GM12801 (cell line): ENCODE results near the gene RABGAP1L.

ENCODE experiments used
- CTCF ChIP-seq: IDR thresholded peaks from one replicate; pipeline ENCODE4 v1.5.1; 2011; ENCODE audit warnings: control low read depth; ENCODE audit not compliant: insufficient read length; ENCODE audit errors: extremely low read depth

RABGAP1L gene

DNA sequence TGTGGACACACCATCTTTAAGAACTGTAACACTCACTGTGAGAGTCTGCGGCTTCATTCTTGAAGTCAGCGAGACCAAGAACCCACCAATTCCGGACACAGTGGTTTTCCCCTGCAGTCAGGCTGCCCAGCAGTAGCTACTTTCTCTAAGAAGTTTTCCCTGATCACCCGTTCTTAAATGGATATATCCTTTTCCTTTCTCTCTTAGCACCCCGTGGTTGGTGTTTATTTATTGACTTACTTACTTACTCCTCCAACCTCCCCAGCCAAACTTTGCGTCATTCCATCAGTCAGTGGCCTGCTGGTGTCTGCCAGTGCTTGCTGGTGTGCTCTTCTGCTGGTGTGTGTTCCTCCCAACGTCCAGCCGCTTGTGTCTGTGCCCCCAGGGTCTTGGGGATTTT lies 553.2 kb downstream of the RABGAP1L start:
- TF ChIP-seq CTCF, result no peak

GRCh38 chr1:174713796-174714195 lies 554.5 kb downstream of the RABGAP1L start:
- no peak for TF ChIP-seq CTCF

DNA sequence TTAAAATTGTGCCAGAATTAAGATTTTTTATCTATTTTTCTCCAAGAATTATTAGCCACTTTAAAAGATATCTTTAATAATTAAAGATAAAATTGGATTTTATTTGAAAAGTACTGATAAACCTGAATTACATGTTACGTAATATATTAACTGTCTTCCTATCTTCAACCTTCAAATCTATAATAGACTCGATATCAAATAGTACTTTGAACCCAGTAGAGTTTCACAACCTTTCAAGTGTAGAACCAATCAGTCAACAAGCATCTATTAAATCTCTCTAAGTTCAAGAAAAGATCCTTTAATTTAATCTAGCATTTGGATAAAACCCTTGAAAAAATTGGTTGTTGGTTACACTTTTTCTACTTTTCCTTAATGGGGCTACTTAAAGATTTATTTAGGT lies 559.9 kb downstream of the RABGAP1L start:
- no peak for TF ChIP-seq CTCF

DNA sequence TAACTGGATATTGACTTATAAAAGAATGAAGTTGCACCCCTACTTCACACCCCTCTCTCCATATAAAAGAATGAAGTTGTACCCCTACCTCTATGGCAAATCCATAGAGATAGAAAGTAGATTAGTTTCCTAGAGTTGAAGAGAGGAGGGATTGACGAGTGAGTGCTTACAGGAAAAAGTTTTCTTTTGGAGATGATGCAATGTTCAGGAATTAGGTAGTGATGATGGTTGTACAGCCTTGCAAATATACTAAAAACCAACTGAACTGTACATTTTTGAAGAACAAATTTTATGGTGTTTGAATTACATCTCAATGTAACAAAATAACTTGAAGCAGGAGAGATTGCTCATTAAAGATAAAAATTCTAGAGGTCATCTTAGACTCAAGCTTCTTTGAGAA lies 561.3 kb downstream of the RABGAP1L start:
- TF ChIP-seq CTCF, result no peak

DNA sequence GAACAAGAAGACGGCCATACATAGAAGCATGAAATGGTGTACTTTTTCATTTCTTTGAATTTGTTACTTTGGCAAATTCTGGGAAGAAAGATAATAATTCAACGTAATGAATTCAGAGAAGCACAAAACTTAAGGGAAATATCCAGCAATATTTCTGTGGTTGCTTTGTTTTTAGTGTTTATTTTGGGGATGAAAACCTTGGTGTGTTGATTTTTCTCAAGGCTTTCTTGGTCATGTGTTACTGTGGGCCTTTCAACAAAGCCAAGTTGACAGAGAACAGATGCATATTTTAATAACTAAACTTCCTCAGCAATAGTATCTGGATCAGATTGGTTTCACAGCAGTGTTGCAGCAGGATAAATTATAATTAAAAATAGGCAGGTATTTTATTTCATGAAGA lies 561.9 kb downstream of the RABGAP1L start:
- TF ChIP-seq CTCF, result no peak

- no peak for TF ChIP-seq CTCF
Observed at GRCh38 chr1:174723816-174724215, 564.5 kb downstream of the RABGAP1L start.

DNA sequence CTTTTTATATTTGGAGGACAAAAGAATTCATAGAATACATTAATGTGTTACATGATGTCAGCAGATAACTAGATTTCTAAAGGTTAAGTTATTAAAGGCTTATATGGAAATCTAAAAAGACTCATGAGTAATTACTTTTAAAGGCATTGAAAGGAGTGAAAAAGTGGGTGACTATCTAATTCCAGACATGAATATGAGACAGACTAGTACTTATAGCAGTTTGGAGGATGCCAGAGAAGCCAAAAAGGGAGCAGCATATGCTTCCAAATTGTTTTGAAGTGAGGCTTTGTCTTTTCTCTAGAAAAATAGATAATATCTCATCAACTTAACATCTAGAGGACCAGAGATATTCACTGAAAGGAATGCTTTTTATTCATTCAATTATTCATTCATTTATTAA lies 564.9 kb downstream of the RABGAP1L start:
- TF ChIP-seq CTCF, result no peak
